WTC11 (cell line): ENCODE results near the gene GPC5.

ENCODE experiments used
- ATF2 ChIP-seq: sonication (generic); formaldehyde crosslinking; IDR thresholded peaks from 2 replicates; pipeline ENCODE4 v1.8.1; 2022; ENCODE audit warnings: low read depth, missing genetic modification reagents, borderline replicate concordance
- ELF4 ChIP-seq: sonication (generic); formaldehyde crosslinking; IDR thresholded peaks from 2 replicates; pipeline ENCODE4 v1.8.1; 2022; ENCODE audit warnings: low read depth, mild to moderate bottlenecking, moderate library complexity, missing genetic modification reagents
- GABPB1 ChIP-seq: sonication (generic); formaldehyde crosslinking; IDR thresholded peaks from 2 replicates; pipeline ENCODE4 v1.8.1; 2023; ENCODE audit warnings: mild to moderate bottlenecking, missing genetic modification reagents
- JUN ChIP-seq: sonication (generic); formaldehyde crosslinking; IDR thresholded peaks from 2 replicates; pipeline ENCODE4 v1.8.0; 2023; ENCODE audit warnings: mild to moderate bottlenecking, missing genetic modification reagents
- NR1H2 ChIP-seq: sonication (generic); formaldehyde crosslinking; IDR thresholded peaks from 2 replicates; pipeline ENCODE4 v1.9.0; 2021; ENCODE audit warnings: mild to moderate bottlenecking, moderate library complexity, missing genetic modification reagents
- NR2C2 ChIP-seq: sonication (generic); formaldehyde crosslinking; IDR thresholded peaks from 2 replicates; pipeline ENCODE4 v1.8.0; 2022; ENCODE audit warnings: mild to moderate bottlenecking, missing genetic modification reagents
- OVOL2 ChIP-seq: fragments of 250-450 bp; sonication (Bioruptor Pico); IDR thresholded peaks from 2 replicates; pipeline ENCODE4 v1.9.0; 2021; ENCODE audit warnings: mild to moderate bottlenecking, borderline replicate concordance
- PRRX2 ChIP-seq: fragments of 250-450 bp; sonication (Bioruptor Pico); IDR thresholded peaks from 2 replicates; pipeline ENCODE4 v1.8.0; 2021; ENCODE audit warnings: mild to moderate bottlenecking
- TEAD1 ChIP-seq: sonication (generic); formaldehyde crosslinking; IDR thresholded peaks from 2 replicates; pipeline ENCODE4 v1.8.0; 2022; ENCODE audit warnings: mild to moderate bottlenecking, missing genetic modification reagents
- ZNF423 ChIP-seq: fragments of 250-450 bp; sonication (Bioruptor Pico); IDR thresholded peaks from 2 replicates; pipeline ENCODE4 v2.1.2; 2022; ENCODE audit warnings: mild to moderate bottlenecking, moderate library complexity
- TF ChIP-seq, protein P1 (sequence below): fragments of 200-600 bp; IDR thresholded peaks from 2 replicates; pipeline ENCODE4 v1.8.0; 2022; ENCODE audit warnings: antibody characterized with exemption
- TF ChIP-seq, protein P2 (sequence below): sonication (generic); formaldehyde crosslinking; IDR thresholded peaks from 2 replicates; pipeline ENCODE4 v1.8.0; 2022; ENCODE audit warnings: mild to moderate bottlenecking, missing genetic modification reagents
- TF ChIP-seq, protein P3 (sequence below): sonication (generic); formaldehyde crosslinking; conservative IDR thresholded peaks from 2 replicates; pipeline ENCODE4 v1.8.1; 2023; ENCODE audit warnings: mild to moderate bottlenecking, low read depth, missing genetic modification reagents, moderate library complexity
- TF ChIP-seq, protein P4 (sequence below): sonication (generic); formaldehyde crosslinking; IDR thresholded peaks from 2 replicates; pipeline ENCODE4 v1.8.0; 2023; ENCODE audit warnings: mild to moderate bottlenecking, missing genetic modification reagents

GRCh38 chr13:92390217-92390616 lies 991.8 kb downstream of the GPC5 start:
- TF ChIP-seq OVOL2 (CRISPR knock-in tag) = no peak
- TF ChIP-seq, protein P1, sequence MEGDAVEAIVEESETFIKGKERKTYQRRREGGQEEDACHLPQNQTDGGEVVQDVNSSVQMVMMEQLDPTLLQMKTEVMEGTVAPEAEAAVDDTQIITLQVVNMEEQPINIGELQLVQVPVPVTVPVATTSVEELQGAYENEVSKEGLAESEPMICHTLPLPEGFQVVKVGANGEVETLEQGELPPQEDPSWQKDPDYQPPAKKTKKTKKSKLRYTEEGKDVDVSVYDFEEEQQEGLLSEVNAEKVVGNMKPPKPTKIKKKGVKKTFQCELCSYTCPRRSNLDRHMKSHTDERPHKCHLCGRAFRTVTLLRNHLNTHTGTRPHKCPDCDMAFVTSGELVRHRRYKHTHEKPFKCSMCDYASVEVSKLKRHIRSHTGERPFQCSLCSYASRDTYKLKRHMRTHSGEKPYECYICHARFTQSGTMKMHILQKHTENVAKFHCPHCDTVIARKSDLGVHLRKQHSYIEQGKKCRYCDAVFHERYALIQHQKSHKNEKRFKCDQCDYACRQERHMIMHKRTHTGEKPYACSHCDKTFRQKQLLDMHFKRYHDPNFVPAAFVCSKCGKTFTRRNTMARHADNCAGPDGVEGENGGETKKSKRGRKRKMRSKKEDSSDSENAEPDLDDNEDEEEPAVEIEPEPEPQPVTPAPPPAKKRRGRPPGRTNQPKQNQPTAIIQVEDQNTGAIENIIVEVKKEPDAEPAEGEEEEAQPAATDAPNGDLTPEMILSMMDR = no peak
- no peak for TF ChIP-seq NR2C2
- no peak for TF ChIP-seq PRRX2 (CRISPR knock-in tag)
- TF ChIP-seq, protein P2, sequence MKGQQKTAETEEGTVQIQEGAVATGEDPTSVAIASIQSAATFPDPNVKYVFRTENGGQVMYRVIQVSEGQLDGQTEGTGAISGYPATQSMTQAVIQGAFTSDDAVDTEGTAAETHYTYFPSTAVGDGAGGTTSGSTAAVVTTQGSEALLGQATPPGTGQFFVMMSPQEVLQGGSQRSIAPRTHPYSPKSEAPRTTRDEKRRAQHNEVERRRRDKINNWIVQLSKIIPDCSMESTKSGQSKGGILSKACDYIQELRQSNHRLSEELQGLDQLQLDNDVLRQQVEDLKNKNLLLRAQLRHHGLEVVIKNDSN (CRISPR knock-in tag) = no peak
- no peak for TF ChIP-seq ATF2 (CRISPR knock-in tag)
- TF ChIP-seq, protein P3, sequence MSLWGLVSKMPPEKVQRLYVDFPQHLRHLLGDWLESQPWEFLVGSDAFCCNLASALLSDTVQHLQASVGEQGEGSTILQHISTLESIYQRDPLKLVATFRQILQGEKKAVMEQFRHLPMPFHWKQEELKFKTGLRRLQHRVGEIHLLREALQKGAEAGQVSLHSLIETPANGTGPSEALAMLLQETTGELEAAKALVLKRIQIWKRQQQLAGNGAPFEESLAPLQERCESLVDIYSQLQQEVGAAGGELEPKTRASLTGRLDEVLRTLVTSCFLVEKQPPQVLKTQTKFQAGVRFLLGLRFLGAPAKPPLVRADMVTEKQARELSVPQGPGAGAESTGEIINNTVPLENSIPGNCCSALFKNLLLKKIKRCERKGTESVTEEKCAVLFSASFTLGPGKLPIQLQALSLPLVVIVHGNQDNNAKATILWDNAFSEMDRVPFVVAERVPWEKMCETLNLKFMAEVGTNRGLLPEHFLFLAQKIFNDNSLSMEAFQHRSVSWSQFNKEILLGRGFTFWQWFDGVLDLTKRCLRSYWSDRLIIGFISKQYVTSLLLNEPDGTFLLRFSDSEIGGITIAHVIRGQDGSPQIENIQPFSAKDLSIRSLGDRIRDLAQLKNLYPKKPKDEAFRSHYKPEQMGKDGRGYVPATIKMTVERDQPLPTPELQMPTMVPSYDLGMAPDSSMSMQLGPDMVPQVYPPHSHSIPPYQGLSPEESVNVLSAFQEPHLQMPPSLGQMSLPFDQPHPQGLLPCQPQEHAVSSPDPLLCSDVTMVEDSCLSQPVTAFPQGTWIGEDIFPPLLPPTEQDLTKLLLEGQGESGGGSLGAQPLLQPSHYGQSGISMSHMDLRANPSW = no peak
- TF ChIP-seq, protein P4, sequence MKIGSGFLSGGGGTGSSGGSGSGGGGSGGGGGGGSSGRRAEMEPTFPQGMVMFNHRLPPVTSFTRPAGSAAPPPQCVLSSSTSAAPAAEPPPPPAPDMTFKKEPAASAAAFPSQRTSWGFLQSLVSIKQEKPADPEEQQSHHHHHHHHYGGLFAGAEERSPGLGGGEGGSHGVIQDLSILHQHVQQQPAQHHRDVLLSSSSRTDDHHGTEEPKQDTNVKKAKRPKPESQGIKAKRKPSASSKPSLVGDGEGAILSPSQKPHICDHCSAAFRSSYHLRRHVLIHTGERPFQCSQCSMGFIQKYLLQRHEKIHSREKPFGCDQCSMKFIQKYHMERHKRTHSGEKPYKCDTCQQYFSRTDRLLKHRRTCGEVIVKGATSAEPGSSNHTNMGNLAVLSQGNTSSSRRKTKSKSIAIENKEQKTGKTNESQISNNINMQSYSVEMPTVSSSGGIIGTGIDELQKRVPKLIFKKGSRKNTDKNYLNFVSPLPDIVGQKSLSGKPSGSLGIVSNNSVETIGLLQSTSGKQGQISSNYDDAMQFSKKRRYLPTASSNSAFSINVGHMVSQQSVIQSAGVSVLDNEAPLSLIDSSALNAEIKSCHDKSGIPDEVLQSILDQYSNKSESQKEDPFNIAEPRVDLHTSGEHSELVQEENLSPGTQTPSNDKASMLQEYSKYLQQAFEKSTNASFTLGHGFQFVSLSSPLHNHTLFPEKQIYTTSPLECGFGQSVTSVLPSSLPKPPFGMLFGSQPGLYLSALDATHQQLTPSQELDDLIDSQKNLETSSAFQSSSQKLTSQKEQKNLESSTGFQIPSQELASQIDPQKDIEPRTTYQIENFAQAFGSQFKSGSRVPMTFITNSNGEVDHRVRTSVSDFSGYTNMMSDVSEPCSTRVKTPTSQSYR = no peak
- TF ChIP-seq ELF4 (CRISPR knock-in tag) = no peak
- TF ChIP-seq JUN = no peak
- TF ChIP-seq NR1H2 (CRISPR knock-in tag) = no peak
- TF ChIP-seq ZNF423 (CRISPR knock-in tag) = no peak
- no peak for TF ChIP-seq TEAD1 (CRISPR knock-in tag)
- no peak for TF ChIP-seq GABPB1 (CRISPR knock-in tag)
